Lung (tissue), 12 donors: ENCODE data around the gene CEP170. TPM values are rescaled to one million over a fixed set of nuclear protein-coding genes. Genes with fewer than 3 reads are reported as not detected.

Experiments
- ATAC-seq: fragments of 200-7000 bp; cut with Tn5 transposase; one replicate; pipeline ENCODE4 v1.9.1; 2020; ENCODE audit warnings: moderate number of reproducible peaks; ENCODE audit not compliant: insufficient read depth, low FRiP score
- DNase-seq, 3 donors: peaks; one replicate each; pipeline ENCODE4 v3.0.0-alpha.2; 2013 to 2017
- H3K27ac ChIP-seq, 2 donors: one replicate each; pipeline ENCODE4 v1.5.1; 2013; ENCODE audit warnings: mild to moderate bottlenecking in 2 of 2, moderate library complexity in 2 of 2, control low read depth in 1 of 2, inconsistent platforms in 1 of 2, low read depth in 1 of 2, low read length in 1 of 2
- H3K27me3 ChIP-seq, 3 donors: one replicate each; pipeline ENCODE4 v1.5.1; 2013; ENCODE audit warnings: low read length in 2 of 3; ENCODE audit not compliant: control insufficient read depth in 3 of 3, insufficient read depth in 3 of 3
- H3K36me3 ChIP-seq, 4 donors: one replicate each; pipeline ENCODE4 v1.5.1; 2013; ENCODE audit warnings: low read length in 4 of 4, mild to moderate bottlenecking in 1 of 4, moderate library complexity in 1 of 4; ENCODE audit not compliant: control insufficient read depth in 4 of 4, insufficient read depth in 4 of 4
- H3K4me1 ChIP-seq, 5 donors: one replicate each; pipeline ENCODE4 v1.5.1; 2013; ENCODE audit warnings: low read length in 5 of 5, mild to moderate bottlenecking in 2 of 5, moderate library complexity in 1 of 5; ENCODE audit not compliant: control insufficient read depth in 5 of 5, insufficient read depth in 5 of 5
- H3K4me3 ChIP-seq: one replicate; pipeline ENCODE4 v1.5.1; 2013; ENCODE audit warnings: mild to moderate bottlenecking, control low read depth, moderate library complexity
- H3K9ac ChIP-seq, 2 donors: one replicate each; pipeline ENCODE4 v1.5.1; 2013; ENCODE audit warnings: low read length in 2 of 2, control low read depth in 1 of 2; ENCODE audit not compliant: insufficient read depth in 1 of 2
- H3K9me3 ChIP-seq, 4 donors: one replicate each; pipeline ENCODE4 v1.5.1; 2013; ENCODE audit warnings: low read length in 3 of 4, mild to moderate bottlenecking in 1 of 4, moderate library complexity in 1 of 4; ENCODE audit not compliant: control insufficient read depth in 4 of 4, insufficient read depth in 3 of 4
- WGBS, 2 donors: extraction: QIAGEN DNeasy Blood & Tissue Kit; methylation state at CpG; one replicate each; pipeline ENCODE4 v1.1.7; 2013; 5-methylcytosine and 5-hydroxymethylcytosine counted together
- polyA plus RNA-seq, 2 donors: library from polyadenylated mRNA; stranded (reverse); fragments of 200-250 nt; gene quantifications; one replicate each; pipeline ENCODE4 v1.2.1, GENCODE V29; 2013
- total RNA-seq, 2 donors: library from RNA; depleted of rRNA in 1 of 2; stranded (reverse); fragments of >200 nt in 1 of 2; gene quantifications; one replicate each; pipeline ENCODE4 v1.2.1, GENCODE V29; 2014 to 2021
- TF ChIP-seq, protein P1 (sequence below): IDR thresholded peaks from 2 replicates; pipeline ENCODE4 v1.5.1; 2012; ENCODE audit warnings: mild to moderate bottlenecking; ENCODE audit errors: control extremely low read depth, extremely low read depth
- donor health status: control.
- donor health status: control.
- donor health status: Bipolar disorder and iron deficiency.
- donor health status: healthy.
- donor health status: DM: yes; HTN: yes; CAD: no.

CEP170 gene
- total and polyA plus RNA-seq, 4 donors: 24.2 to 113 (median 55.8) TPM

GRCh38 chr1:243253211-243253925, 1.7 kb downstream of the CEP170 start:
- no peaks in the 10 kb centered on the region for H3K27me3 ChIP-seq
- H3K27ac ChIP-seq: peak overlapping the region; percentile 54 to 82
- DNase-seq: no peak
- no peak for ATAC-seq
- H3K9me3 ChIP-seq: no peaks in the 10 kb centered on the region
- TF ChIP-seq, protein P1, sequence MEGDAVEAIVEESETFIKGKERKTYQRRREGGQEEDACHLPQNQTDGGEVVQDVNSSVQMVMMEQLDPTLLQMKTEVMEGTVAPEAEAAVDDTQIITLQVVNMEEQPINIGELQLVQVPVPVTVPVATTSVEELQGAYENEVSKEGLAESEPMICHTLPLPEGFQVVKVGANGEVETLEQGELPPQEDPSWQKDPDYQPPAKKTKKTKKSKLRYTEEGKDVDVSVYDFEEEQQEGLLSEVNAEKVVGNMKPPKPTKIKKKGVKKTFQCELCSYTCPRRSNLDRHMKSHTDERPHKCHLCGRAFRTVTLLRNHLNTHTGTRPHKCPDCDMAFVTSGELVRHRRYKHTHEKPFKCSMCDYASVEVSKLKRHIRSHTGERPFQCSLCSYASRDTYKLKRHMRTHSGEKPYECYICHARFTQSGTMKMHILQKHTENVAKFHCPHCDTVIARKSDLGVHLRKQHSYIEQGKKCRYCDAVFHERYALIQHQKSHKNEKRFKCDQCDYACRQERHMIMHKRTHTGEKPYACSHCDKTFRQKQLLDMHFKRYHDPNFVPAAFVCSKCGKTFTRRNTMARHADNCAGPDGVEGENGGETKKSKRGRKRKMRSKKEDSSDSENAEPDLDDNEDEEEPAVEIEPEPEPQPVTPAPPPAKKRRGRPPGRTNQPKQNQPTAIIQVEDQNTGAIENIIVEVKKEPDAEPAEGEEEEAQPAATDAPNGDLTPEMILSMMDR: no peak
- H3K4me3 ChIP-seq: no peak overlapping the region
- WGBS, 2 donors: 5 to 12% methylated on average over 8 of the region's 8 CpGs
- peak overlapping the region; percentile 30 to 88 for H3K9ac ChIP-seq
- H3K4me1 ChIP-seq: peaks cover 0 to 41% (median 12%) of the 10 kb centered on the region in 5 donors
- no peaks in the 10 kb centered on the region for H3K36me3 ChIP-seq

DNA sequence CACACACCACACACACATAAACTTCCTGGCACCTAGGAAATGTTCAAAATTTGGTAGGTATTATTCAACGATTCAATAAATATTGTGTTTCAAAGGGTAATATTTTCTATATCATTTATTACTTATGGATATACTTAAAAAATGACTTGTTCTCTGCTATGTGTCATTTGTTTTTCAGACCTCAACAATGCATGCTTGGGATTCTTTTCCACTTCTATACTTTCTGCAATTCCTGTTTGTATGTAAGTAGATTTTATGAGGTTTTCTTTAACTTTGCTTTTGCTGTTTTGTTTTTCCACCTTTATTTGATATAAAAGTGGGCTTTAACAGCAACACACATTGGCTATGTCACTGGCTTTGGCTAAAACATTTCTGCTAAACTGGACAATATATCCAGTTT, 3.5 kb downstream of the CEP170 start:
- DNase-seq (no peak), ATAC-seq (no peak)
- Histone ChIP-seq H3K9me3 (no peaks in the 10 kb centered on the region), H3K36me3 (no peaks in the 10 kb centered on the region), H3K9ac (no peak overlapping the region), H3K4me3 (no peak overlapping the region), H3K4me1 (peaks cover 2 to 36% (median 10%) of the 10 kb centered on the region in 5 donors), H3K27me3 (no peaks in the 10 kb centered on the region), H3K27ac (no peak overlapping the region)
- TF ChIP-seq, protein P1: no peak
- WGBS, 2 donors: 76 to 83% methylated on average over 1 of the region's 1 CpG

- DNase-seq (no peak), ATAC-seq (no peak)
- TF ChIP-seq, protein P1: no peak
- 80% methylated on average over 3 of the region's 3 CpGs for WGBS, 2 donors
- H3K4me3 ChIP-seq: no peak overlapping the region
- H3K36me3 ChIP-seq: no peaks in the 10 kb centered on the region
- no peak overlapping the region for H3K9ac ChIP-seq
- H3K4me1 ChIP-seq: peaks cover 2 to 32% (median 10%) of the 10 kb centered on the region in 5 donors
- H3K27ac ChIP-seq: no peak overlapping the region
- no peaks in the 10 kb centered on the region for H3K9me3 ChIP-seq
- H3K27me3 ChIP-seq: no peaks in the 10 kb centered on the region
Observed at GRCh38 chr1:243250102-243250501, 5.0 kb downstream of the CEP170 start.

GRCh38 chr1:243249214-243249613, 5.9 kb downstream of the CEP170 start:
- ATAC-seq (no peak), DNase-seq (no peak)
- Histone ChIP-seq H3K27ac (no peak overlapping the region), H3K4me1 (peaks cover 5 to 32% (median 10%) of the 10 kb centered on the region in 5 donors), H3K36me3 (no peaks in the 10 kb centered on the region), H3K9me3 (no peaks in the 10 kb centered on the region), H3K27me3 (no peaks in the 10 kb centered on the region), H3K9ac (no peak overlapping the region), H3K4me3 (no peak overlapping the region)
- 89 to 93% methylated on average over 3 of the region's 3 CpGs for WGBS, 2 donors
- TF ChIP-seq, protein P1: no peak
